GM12872 (cell line): ENCODE measurements around the gene FBXO46.

Experiments used
- CTCF ChIP-seq: IDR thresholded peaks from 3 replicates; pipeline ENCODE4 v1.5.1; 2011; ENCODE audit warnings: low read depth, mild to moderate bottlenecking, low read length, moderate library complexity; ENCODE audit not compliant: insufficient read depth

FBXO46 gene

DNA sequence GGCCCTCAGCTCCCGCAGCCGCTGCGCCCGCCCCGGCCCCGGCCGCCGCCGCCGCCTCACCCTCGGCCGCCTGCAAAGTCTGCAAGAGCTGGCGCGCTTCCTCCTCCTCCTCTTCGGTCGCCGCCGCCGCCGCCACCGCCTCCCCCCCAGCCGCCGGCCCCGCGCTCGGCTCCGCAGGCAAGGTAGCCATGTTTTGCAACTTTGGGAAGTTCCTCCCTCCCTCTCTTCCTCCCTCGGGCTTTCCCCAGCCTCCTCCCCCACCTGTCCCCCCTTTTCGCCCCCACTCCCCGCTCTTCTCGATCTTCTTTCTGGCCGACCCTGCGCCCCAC lies 37.9 kb upstream of the FBXO46 start:
- no peak for TF ChIP-seq CTCF

DNA sequence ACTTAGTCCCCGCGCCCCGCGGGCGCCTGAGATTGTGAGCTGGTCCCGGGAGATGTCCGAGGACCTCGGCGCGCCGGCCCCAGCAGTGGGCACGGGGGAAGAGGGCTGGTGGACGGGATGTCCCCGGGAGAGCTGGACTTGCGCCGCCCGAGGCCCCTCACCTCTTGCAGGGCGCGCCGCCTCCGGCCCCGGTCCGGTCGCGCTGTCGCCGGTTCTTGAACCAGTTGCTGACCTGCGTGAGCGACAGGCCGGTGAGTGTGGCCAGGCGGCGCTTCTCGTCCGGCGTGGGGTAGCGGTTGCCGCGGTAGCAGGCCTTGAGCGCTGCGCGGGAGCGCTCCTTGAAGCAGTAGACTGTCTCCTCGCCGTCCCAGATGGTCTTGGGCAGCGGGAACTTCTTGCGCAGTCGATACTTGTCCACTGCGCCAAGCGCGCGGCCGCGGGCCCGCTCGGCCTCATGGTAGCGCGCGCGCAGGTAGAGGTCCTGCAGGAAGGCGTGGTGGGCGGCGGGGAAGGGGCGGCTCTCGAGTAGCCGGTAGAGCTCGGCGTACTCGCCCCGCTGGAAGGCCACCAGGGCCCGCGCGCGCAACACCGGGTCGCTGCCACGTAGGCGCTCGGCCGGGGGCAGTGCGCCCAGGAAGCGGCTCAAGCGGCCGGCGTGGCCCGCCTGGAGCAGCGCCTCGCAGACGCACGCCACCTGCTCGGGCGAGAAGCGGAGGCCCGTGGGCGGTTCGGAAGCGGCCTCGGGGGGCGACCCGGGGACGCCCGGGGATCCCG lies 37.4 kb upstream of the FBXO46 start:
- no peak for TF ChIP-seq CTCF

DNA sequence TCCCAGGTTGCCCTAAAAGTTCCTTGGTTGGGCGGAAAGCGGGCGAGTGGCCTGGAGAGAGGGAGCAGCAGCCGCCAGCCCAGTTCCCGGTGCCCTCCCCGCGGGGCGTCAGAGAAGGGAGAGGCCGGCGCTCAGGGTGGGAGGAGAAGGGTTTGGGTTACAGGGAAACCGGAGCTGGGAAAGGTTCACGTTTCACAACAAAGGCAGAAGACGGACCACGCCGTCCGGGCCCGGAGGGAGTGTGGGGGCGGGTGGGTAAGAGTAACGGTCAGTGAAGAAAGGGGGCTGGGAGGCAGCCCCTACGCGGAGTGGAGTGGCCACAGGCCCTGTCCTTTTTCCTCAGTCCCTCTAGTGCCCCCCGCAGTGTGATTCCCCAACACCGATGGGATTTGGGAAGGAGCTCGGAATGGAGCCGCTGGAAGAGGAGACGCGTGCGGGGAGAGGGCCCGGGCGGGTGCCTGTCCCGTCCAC lies 36.7 kb upstream of the FBXO46 start:
- TF ChIP-seq CTCF: no peak

DNA sequence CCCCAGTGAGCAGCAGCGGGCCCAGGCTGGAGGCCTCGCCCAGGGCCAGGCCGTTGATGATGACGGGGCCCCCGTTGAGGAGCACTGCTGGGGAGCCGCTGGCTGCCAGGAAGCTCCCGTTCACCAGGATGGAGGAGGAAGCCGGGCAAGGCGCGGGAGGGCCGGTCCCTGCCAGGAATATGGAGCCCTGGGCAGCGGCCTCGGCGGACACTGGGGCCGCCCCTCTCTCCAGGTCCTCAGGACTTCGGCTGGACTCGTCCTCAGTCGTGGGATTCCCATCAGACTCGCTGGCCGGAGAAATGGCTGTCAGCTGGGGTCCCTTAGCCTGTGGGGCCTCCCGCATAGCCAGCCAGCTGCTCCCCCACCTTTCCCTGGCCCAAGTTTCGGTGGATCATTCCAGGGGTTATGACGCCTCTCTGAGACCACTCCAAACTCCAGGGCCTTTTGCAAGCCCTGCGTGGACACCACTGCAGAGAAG lies 36.2 kb upstream of the FBXO46 start:
- TF ChIP-seq CTCF: no peak

GRCh38 chr19:45766296-45766868 lies 35.7 kb upstream of the FBXO46 start:
- TF ChIP-seq CTCF: no peak

- TF ChIP-seq CTCF: no peak
These were observed 35.1 kb upstream of the FBXO46 start for GRCh38 chr19:45765702-45766295.

DNA sequence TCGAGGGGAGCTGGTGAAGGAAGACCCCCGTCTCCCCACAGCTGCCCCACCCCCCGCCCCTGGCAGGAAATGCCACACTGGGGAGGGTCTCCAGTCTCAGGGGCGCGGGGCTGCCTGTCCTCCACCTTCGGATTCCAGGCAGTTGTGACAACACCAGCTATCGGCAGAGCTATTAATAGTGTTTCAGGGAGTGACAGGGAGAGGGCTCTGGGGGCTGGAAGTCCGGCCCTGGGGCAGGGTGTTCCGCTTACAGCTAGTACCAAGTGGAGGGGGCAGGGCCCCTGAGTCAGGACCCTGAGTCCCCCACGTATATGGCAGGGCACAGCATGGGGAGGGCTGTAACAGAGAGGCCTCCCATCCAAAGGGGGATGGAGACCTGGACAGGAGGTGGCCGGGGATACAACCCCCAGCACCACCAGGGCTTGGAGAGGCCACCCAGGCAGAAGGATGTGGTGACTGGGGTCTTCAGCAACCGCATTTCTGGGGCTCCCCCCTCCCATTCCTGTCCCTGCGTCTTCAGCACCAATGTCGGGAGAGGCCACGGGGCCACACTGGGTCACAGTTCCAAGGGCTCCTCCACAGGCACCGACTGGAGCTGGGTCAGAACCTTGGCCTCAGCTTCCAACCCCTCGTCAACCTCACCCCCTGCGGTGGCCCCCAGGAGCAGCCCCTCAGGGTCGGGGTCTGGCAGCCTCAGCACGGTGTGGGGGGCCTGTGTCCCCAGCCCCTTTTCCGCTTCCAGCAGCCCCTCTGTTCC lies 34.4 kb upstream of the FBXO46 start:
- no peak for TF ChIP-seq CTCF
